SK-N-MC (cell line): ENCODE data around the gene RARRES2.

ENCODE experiments used
- DNase-seq: peaks from one replicate; pipeline ENCODE4 v3.0.0-alpha.2; 2011; ENCODE audit warnings: low read depth, low spot score
- H3K27ac ChIP-seq: fragments of 200-600 bp; sonication (generic); 2 replicates; pipeline ENCODE4 v1.5.1; 2016; ENCODE audit warnings: mixed run types
- H3K36me3 ChIP-seq: fragments of 200-600 bp; sonication (generic); 2 replicates; pipeline ENCODE4 v1.6.1; 2017; ENCODE audit warnings: antibody characterized with exemption, low read length, mixed read lengths; ENCODE audit not compliant: insufficient read depth
- H3K4me3 ChIP-seq: fragments of 200-600 bp; sonication (generic); 2 replicates; pipeline ENCODE4 v1.5.1; 2016
- H3K9ac ChIP-seq: fragments of 200-600 bp; sonication (generic); 2 replicates; pipeline ENCODE4 v1.8.0; 2017; ENCODE audit warnings: mixed run types, mixed read lengths; ENCODE audit not compliant: insufficient read length
- H3K9me3 ChIP-seq: fragments of 200-600 bp; sonication (generic); 2 replicates; pipeline ENCODE4 v1.6.1; 2017; ENCODE audit warnings: low read depth, mild to moderate bottlenecking, antibody characterized with exemption, low read length, moderate library complexity, mixed read lengths
- EZH2 ChIP-seq: fragments of 200-600 bp; sonication (generic); IDR thresholded peaks from one replicate; pipeline ENCODE4 v1.6.1; 2017; ENCODE audit warnings: antibody characterized with exemption
- FOXP2 ChIP-seq: optimal IDR thresholded peaks from 2 replicates; pipeline ENCODE3; 2011; ENCODE audit warnings: mild to moderate bottlenecking, moderate library complexity; ENCODE audit not compliant: insufficient read depth; ENCODE audit errors: extremely low read length, control extremely low read depth
- POLR2AphosphoS5 ChIP-seq: IDR thresholded peaks from 2 replicates; pipeline ENCODE4 v1.6.1; 2012; ENCODE audit warnings: mild to moderate bottlenecking, low read depth, low read length, borderline replicate concordance

Gene RARRES2

GRCh38 chr7:150359622-150360362 lies 18.4 kb upstream of the RARRES2 start:
- Histone ChIP-seq H3K27ac (no peak overlapping the region), H3K4me3 (no peak overlapping the region), H3K9ac (no peak overlapping the region), H3K9me3 (no peaks in the 10 kb centered on the region), H3K36me3 (no peaks in the 10 kb centered on the region)
- DNase-seq: no peak
- TF ChIP-seq FOXP2: no peak
- TF ChIP-seq EZH2: no peak
- no peak for TF ChIP-seq POLR2AphosphoS5

GRCh38 chr7:150358988-150359621 lies 17.7 kb upstream of the RARRES2 start:
- Histone ChIP-seq H3K36me3 (no peaks in the 10 kb centered on the region), H3K4me3 (no peak overlapping the region), H3K27ac (no peak overlapping the region), H3K9ac (no peak overlapping the region), H3K9me3 (no peaks in the 10 kb centered on the region)
- no peak for DNase-seq
- no peak for TF ChIP-seq POLR2AphosphoS5
- no peak for TF ChIP-seq EZH2
- no peak for TF ChIP-seq FOXP2

GRCh38 chr7:150358433-150358832 lies 17.0 kb upstream of the RARRES2 start:
- Histone ChIP-seq H3K27ac (no peak overlapping the region), H3K36me3 (no peaks in the 10 kb centered on the region), H3K4me3 (no peak overlapping the region), H3K9me3 (no peaks in the 10 kb centered on the region), H3K9ac (no peak overlapping the region)
- TF ChIP-seq EZH2: no peak
- TF ChIP-seq POLR2AphosphoS5: no peak
- no peak for TF ChIP-seq FOXP2
- DNase-seq: no peak

- DNase-seq: no peak
- H3K9ac ChIP-seq: no peak overlapping the region
- H3K36me3 ChIP-seq: no peaks in the 10 kb centered on the region
- no peak overlapping the region for H3K27ac ChIP-seq
- H3K4me3 ChIP-seq: peak overlapping the region; percentile 72
- no peak for TF ChIP-seq FOXP2
- TF ChIP-seq POLR2AphosphoS5: no peak
- TF ChIP-seq EZH2: no peak
- no peaks in the 10 kb centered on the region for H3K9me3 ChIP-seq
These were observed 16.5 kb upstream of the RARRES2 start for GRCh38 chr7:150357771-150358427.

GRCh38 chr7:150357270-150357669 lies 15.8 kb upstream of the RARRES2 start:
- H3K4me3 ChIP-seq: peak overlapping the region; percentile 72
- DNase-seq: no peak

GRCh38 chr7:150356265-150356897 lies 15.0 kb upstream of the RARRES2 start:
- DNase-seq: no peak
- no peaks in the 10 kb centered on the region for H3K36me3 ChIP-seq
- H3K4me3 ChIP-seq: no peak overlapping the region
- no peak for TF ChIP-seq FOXP2
- H3K9ac ChIP-seq: no peak overlapping the region
- no peak overlapping the region for H3K27ac ChIP-seq
- H3K9me3 ChIP-seq: no peaks in the 10 kb centered on the region

More at GRCh38 chr7:150357270-150357669, 15.8 kb upstream of the RARRES2 start:
- H3K9ac ChIP-seq: no peak overlapping the region
- H3K36me3 ChIP-seq: no peaks in the 10 kb centered on the region
- H3K9me3 ChIP-seq: no peaks in the 10 kb centered on the region
- H3K27ac ChIP-seq: no peak overlapping the region
- peak; percentile 81 for TF ChIP-seq FOXP2
- no peak for TF ChIP-seq EZH2

- Histone ChIP-seq H3K9ac (no peak overlapping the region), H3K4me3 (no peak overlapping the region), H3K36me3 (no peaks in the 10 kb centered on the region), H3K9me3 (no peaks in the 10 kb centered on the region), H3K27ac (no peak overlapping the region)
- DNase-seq: no peak
- TF ChIP-seq EZH2 (no peak), FOXP2 (no peak), POLR2AphosphoS5 (no peak)
These were observed 14.2 kb upstream of the RARRES2 start for GRCh38 chr7:150355666-150356059.

GRCh38 chr7:150351587-150352194 lies 10.3 kb upstream of the RARRES2 start:
- TF ChIP-seq FOXP2 (no peak), POLR2AphosphoS5 (no peak)
- Histone ChIP-seq H3K27ac (no peak overlapping the region), H3K4me3 (no peak overlapping the region), H3K36me3 (no peaks in the 10 kb centered on the region), H3K9ac (no peak overlapping the region), H3K9me3 (no peaks in the 10 kb centered on the region)
- no peak for DNase-seq
